Epithelial cell of esophagus (primary cell): ENCODE measurements around the gene PFDN2.

Experiments
- DNase-seq: peaks from one replicate; pipeline ENCODE4 v3.0.0; 2010; ENCODE audit warnings: low read depth
- H3K4me3 ChIP-seq: 2 replicates; pipeline ENCODE4 v1.5.1; 2011; ENCODE audit warnings: mild to moderate bottlenecking, low read length, control low read depth
- TF ChIP-seq, protein P1 (sequence below): IDR thresholded peaks from 2 replicates; pipeline ENCODE4 v1.5.1; 2011; ENCODE audit warnings: low read depth, mild to moderate bottlenecking, low read length, control low read depth, inconsistent platforms; ENCODE audit not compliant: insufficient read depth; ENCODE audit errors: missing control alignments

PFDN2 gene

DNA sequence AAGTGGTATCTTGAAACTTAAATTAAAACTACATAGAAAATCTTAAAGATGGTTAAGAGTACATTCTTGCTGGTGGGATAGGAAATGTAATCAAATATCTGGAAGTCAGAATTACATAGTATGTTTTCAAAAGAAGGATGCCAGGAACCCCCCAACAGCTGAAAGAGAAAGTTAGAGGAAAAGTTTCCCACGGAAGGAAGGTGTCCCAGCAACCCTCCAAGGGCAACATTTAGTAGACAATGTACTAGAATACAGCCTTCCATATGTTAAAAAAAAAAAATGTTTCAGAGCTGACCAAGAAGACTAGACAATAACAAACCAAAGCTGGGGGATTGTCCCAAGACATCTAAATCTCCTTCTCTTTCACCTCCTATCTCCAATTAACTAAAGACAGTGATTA lies 12.4 kb upstream of the PFDN2 start:
- TF ChIP-seq, protein P1, sequence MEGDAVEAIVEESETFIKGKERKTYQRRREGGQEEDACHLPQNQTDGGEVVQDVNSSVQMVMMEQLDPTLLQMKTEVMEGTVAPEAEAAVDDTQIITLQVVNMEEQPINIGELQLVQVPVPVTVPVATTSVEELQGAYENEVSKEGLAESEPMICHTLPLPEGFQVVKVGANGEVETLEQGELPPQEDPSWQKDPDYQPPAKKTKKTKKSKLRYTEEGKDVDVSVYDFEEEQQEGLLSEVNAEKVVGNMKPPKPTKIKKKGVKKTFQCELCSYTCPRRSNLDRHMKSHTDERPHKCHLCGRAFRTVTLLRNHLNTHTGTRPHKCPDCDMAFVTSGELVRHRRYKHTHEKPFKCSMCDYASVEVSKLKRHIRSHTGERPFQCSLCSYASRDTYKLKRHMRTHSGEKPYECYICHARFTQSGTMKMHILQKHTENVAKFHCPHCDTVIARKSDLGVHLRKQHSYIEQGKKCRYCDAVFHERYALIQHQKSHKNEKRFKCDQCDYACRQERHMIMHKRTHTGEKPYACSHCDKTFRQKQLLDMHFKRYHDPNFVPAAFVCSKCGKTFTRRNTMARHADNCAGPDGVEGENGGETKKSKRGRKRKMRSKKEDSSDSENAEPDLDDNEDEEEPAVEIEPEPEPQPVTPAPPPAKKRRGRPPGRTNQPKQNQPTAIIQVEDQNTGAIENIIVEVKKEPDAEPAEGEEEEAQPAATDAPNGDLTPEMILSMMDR = no peak
- no peak overlapping the region for H3K4me3 ChIP-seq
- DNase-seq = no peak

DNA sequence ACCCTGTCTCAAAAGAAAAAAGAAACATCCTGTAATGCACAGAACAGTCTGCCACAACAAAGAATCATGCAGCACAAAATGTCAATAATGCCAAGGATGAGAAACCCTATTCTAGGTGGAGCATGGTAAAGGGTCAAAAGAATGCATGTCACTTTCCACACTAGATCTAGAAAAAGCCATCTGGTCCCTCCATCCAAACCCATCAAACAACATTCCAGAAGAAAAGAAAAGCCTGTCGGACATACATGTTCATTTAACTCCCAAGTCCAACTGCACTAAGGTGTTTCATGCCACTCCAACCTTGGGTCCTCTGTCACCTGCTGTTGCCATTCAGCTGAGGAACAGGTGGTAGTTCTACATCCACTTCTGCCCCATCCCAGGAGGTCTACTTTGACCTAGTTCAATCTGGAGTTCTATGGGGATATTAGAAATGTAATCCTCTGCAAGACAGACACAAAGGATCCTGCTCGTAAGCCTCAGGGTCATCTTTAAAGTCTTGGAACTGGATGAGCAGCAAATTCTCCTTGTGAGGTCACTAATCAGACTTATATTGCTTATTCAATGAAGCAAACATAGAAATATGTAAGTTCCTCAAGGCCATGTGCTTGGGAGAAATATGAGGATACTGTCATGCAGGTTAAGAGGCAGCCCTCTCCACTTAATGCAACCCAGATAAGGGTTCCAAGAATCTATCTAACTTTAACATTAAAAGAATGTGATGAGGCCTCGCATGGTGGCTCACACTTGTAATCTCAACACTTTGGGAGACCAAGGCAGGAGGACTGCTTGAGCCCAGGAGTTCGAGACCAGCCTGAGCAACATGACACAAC lies 11.0 kb upstream of the PFDN2 start:
- TF ChIP-seq, protein P1 = no peak
- H3K4me3 ChIP-seq = no peak overlapping the region
- DNase-seq = no peak

DNA sequence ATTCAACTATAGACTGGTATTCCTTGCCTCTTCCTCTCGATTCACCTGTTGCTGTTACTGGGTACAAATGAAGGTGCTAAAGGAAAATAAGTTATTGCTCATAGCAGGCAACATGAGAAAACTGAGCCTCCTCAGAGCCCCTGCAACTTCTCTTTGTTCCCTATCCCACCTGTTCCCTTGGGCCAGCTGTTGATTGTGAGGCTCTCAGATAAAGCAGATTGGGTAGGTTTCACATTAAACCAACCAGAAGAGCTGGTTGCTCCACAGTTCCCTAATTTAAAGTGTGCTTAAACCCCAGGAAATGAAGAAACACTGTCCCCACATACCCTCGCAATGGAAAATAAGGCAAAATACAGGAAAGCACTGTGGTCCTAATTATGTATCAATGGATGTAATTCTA lies 9.8 kb upstream of the PFDN2 start:
- DNase-seq = no peak
- TF ChIP-seq, protein P1 = no peak
- no peak overlapping the region for H3K4me3 ChIP-seq

DNA sequence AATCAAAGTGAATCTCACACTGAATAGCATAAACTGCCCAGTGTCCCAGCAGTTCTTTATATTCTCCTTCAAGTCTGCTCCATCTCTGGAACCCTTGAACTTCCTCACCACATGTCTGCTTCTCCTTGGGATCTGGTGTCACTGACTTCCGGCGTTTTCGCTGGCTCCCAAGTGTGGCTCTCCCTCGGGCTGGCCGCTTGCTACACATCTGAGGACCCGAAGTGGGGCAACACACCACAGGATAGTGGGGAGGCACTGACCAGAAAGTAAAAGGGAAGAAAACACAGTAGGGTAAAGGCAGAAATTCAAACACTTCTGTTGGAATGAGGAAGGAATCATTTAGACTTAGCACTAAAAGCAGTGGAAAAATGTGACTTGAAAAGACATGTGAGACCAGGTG lies 5.1 kb upstream of the PFDN2 start:
- H3K4me3 ChIP-seq = no peak overlapping the region
- TF ChIP-seq, protein P1 = no peak
- DNase-seq = no peak

DNA sequence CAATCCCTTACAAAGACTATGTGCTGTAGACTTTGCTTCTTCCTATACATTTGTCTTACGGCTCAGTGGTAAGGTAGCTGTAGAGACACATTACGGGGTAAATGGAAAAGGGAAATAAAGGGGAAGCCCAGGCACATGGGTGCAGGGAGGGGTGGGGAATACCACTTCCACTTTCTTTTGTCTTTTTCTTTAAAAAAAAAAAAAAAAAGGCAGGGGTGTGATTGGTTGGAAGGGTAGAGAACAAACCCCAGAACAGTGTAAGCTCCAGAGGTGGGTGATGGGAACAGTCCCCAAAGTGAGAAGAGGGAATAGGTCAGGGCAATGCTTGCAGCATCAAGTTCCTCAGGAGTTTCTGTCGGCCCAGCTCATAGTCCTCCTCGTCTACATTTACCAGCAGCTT lies 4.0 kb upstream of the PFDN2 start:
- TF ChIP-seq, protein P1 = no peak
- DNase-seq = no peak
- H3K4me3 ChIP-seq = no peak overlapping the region

DNA sequence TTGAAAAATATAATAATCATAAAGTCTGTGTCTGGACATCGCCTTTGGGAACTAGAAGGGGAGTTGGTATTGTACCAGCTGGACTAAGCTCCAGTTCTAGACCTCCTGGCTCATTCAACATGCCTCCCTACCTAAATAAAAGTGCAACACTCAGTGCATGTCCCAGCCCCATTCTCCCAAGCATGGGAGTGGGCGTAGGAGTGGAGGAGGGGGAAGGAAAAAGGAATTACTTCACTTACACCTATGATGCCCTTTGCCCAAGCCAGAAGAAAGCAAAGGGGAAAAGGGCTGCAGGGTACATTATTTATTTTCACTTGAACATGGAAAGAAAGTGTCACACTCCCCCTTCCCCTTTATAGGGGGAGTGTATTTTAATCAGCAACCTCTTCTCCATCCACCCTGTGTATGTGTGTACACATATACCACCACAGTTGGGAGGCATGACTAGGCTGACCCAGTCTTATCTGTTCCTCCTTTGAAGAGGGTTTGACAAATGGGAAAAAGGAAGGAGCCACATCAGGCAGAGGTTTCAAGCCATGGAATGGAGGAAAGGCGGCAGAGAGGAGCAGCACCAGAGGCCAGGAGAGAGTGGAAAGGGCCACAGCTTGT lies 3.3 kb upstream of the PFDN2 start:
- TF ChIP-seq, protein P1 = no peak
- H3K4me3 ChIP-seq = no peak overlapping the region
- DNase-seq = no peak
